Measurements from ENCODE around the gene AGBL2.

DNA sequence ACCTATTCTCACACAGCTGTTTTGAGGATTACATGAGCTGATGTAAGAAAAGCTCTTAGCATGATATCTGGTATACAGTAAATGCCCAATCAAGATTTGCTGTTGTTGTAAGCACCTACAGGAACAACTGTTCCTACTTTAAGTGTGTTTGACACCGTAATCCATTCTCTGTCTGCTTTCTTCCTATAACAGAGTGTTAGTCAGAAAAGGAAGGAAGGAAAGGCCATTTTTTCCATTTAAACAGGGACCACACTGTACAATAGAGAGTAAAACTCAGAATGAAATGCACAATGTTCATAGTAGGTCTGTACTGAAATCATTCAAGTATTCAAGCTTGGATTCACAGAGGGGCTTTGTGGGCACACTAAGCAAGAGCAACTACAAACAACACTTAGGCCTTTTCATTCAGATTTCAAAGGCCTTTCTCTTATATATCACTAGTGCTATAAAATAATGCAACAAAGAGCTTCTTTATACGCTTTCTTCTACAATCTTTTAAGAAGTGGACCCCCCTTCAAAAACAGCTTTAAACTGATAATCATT lies 94.3 kb downstream of the AGBL2 start:
- TF ChIP-seq, protein P1, sequence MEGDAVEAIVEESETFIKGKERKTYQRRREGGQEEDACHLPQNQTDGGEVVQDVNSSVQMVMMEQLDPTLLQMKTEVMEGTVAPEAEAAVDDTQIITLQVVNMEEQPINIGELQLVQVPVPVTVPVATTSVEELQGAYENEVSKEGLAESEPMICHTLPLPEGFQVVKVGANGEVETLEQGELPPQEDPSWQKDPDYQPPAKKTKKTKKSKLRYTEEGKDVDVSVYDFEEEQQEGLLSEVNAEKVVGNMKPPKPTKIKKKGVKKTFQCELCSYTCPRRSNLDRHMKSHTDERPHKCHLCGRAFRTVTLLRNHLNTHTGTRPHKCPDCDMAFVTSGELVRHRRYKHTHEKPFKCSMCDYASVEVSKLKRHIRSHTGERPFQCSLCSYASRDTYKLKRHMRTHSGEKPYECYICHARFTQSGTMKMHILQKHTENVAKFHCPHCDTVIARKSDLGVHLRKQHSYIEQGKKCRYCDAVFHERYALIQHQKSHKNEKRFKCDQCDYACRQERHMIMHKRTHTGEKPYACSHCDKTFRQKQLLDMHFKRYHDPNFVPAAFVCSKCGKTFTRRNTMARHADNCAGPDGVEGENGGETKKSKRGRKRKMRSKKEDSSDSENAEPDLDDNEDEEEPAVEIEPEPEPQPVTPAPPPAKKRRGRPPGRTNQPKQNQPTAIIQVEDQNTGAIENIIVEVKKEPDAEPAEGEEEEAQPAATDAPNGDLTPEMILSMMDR (conservative IDR thresholded peaks at IDR 0.05; ENCODE audit: low read length): no peak
- no peak for TF ChIP-seq EZH2phosphoT487 (IDR thresholded peaks at IDR 0.05; ENCODE audit: borderline replicate concordance, low read depth, low read length)
